ENCODE measurements around the gene PLA2G6. TPM values are rescaled to one million over a fixed set of nuclear protein-coding genes. Genes with fewer than 3 reads are reported as not detected.
"Not testable (repeated sequence)": the region's sequence is repeated elsewhere in the genome, so short reads cannot be mapped to it uniquely, and the experiment has no call there.

PLA2G6 gene
- total and polyA plus RNA-seq, 2 of the 13 experiments (the other 11 are each of a cell fraction or from before 2014, with no cell fraction given) = 4.8 to 11.5 TPM

- not testable (repeated sequence) for BruUV-seq (replicated peaks)
These were observed 102.4 kb downstream of the PLA2G6 start for GRCh38 chr22:38079208-38079607.

GRCh38 chr22:38078046-38078840 lies 103.4 kb downstream of the PLA2G6 start:
- no peak for FAIRE-seq

More at GRCh38 chr22:38079208-38079607, 102.4 kb downstream of the PLA2G6 start:
- H3K27me3 ChIP-seq (ENCODE audit: control insufficient read depth in 1 of 2, insufficient read depth in 2 of 2, low read length in 2 of 2); H4K20me1 ChIP-seq (ENCODE audit: insufficient read depth, low read length); H2AFZ ChIP-seq (ENCODE audit: low read length); CTCF ChIA-PET (ENCODE audit: low intra/inter-chr PET ratio, low total read pairs); H3K9me3 ChIP-seq (ENCODE audit: low read length); H3K4me1 ChIP-seq (ENCODE audit: insufficient read depth, low read length); H3K9ac ChIP-seq (ENCODE audit: insufficient read depth, low read depth, low read length); in situ Hi-C loops (cut with HindIII; ENCODE audit: extremely low pct_ligation_motif_present, low pct_unique_long_range_greater_than_20kb); POLR2A ChIA-PET; H3K4me3 ChIP-seq (replicated peaks in 1 of 3; ENCODE audit: insufficient read depth in 1 of 3, low read depth in 2 of 3, low read length in 3 of 3); H3K27ac ChIP-seq (ENCODE audit: extremely low read length, insufficient read depth, low read length); H3K4me2 ChIP-seq (ENCODE audit: low read depth, low read length); DNase-seq (ENCODE audit: low spot score); FAIRE-seq; H3K79me2 ChIP-seq (ENCODE audit: insufficient read depth, low read length); ATAC-seq; H3K36me3 ChIP-seq (replicated peaks in 1 of 2; ENCODE audit: control insufficient read depth in 1 of 2, insufficient read depth in 2 of 2, low read length in 2 of 2); intact Hi-C loops (cut with micrococcal nuclease; ENCODE audit: unreplicated experiment): not testable (repeated sequence)
- TF ChIP-seq ZNF121 (CRISPR knock-in tag; IDR thresholded peaks at IDR 0.05) = peak; percentile 32; the same call in 1 of the 2 replicates
- 73% methylated on average over 2 of the region's 2 CpGs for WGBS (ENCODE audit: low lambda C conversion rate)

More at GRCh38 chr22:38078046-38078840, 103.4 kb downstream of the PLA2G6 start:
- intact Hi-C loops (cut with micrococcal nuclease; ENCODE audit: unreplicated experiment) (no loop called here), in situ Hi-C loops (cut with HindIII; ENCODE audit: extremely low pct_ligation_motif_present, low pct_unique_long_range_greater_than_20kb) (no loop called here)
- no peak overlapping the region for H3K9ac ChIP-seq (ENCODE audit: insufficient read depth, low read depth, low read length)
- TF ChIP-seq AGO2 (optimal IDR thresholded peaks at IDR 0.05; ENCODE audit: low read depth, low read length) = peak; percentile 7
- TF ChIP-seq ZNF263 (CRISPR knock-in tag; IDR thresholded peaks at IDR 0.05) = peak; percentile 46; the same call in 1 of the 2 replicates
- TF ChIP-seq ZNF782 (CRISPR knock-in tag; IDR thresholded peaks at IDR 0.05; ENCODE audit: borderline replicate concordance) = no peak
- no peak overlapping the region for H3K27ac ChIP-seq (ENCODE audit: extremely low read length, insufficient read depth, low read length)
- no peaks in the 10 kb centered on the region for H3K27me3 ChIP-seq (ENCODE audit: control insufficient read depth in 1 of 2, insufficient read depth in 2 of 2, low read length in 2 of 2)
- CTCF ChIA-PET (ENCODE audit: low intra/inter-chr PET ratio, low total read pairs) = no interaction called here
- no peak overlapping the region for H2AFZ ChIP-seq (ENCODE audit: low read length)
- no peak overlapping the region for H3K4me3 ChIP-seq (replicated peaks in 1 of 3; ENCODE audit: insufficient read depth in 1 of 3, low read depth in 2 of 3, low read length in 3 of 3)
- H3K9me3 ChIP-seq (ENCODE audit: low read length) = no peaks in the 10 kb centered on the region
- H3K4me1 ChIP-seq (ENCODE audit: insufficient read depth, low read length) = no peaks in the 10 kb centered on the region
- H3K4me2 ChIP-seq (ENCODE audit: low read depth, low read length) = no peak overlapping the region
- peaks cover 3% of the 10 kb centered on the region in 2 experiments; a peak in 4 of 5 replicates for H3K36me3 ChIP-seq (replicated peaks in 1 of 2; ENCODE audit: control insufficient read depth in 1 of 2, insufficient read depth in 2 of 2, low read length in 2 of 2)
- H3K79me2 ChIP-seq (ENCODE audit: insufficient read depth, low read length) = no peaks in the 10 kb centered on the region
- no peak for DNase-seq (ENCODE audit: low spot score)
- 80% methylated on average over 7 of the region's 22 CpGs for WGBS (ENCODE audit: low lambda C conversion rate)
- ATAC-seq = 0 out of 3 replicates have a peak, but pooled peaks have one; percentile 9
- BruUV-seq (replicated peaks) = no TSS peak
- no peaks in the 10 kb centered on the region for H4K20me1 ChIP-seq (ENCODE audit: insufficient read depth, low read length)
- POLR2A ChIA-PET = no interaction called here
